NT2/D1 (cell line): Measurements from ENCODE around the gene COLQ.

ENCODE experiments used
- DNase-seq: peaks from one replicate; pipeline ENCODE4 v3.0.0-alpha.2; 2011; ENCODE audit warnings: low read depth, low spot score
- H3K27me3 ChIP-seq: 2 replicates; pipeline ENCODE4 v1.6.0; 2011; ENCODE audit warnings: mild to moderate bottlenecking; ENCODE audit not compliant: insufficient read length, insufficient read depth
- H3K36me3 ChIP-seq: 2 replicates; pipeline ENCODE4 v1.6.1; 2011; ENCODE audit warnings: mild to moderate bottlenecking, low read length, mixed read lengths; ENCODE audit not compliant: insufficient read depth, insufficient read length
- H3K4me1 ChIP-seq: 2 replicates; pipeline ENCODE4 v1.5.1; 2011; ENCODE audit not compliant: insufficient read depth, insufficient read length
- H3K4me3 ChIP-seq: 2 replicates; pipeline ENCODE4 v1.5.1; 2011; ENCODE audit warnings: low read depth; ENCODE audit not compliant: insufficient read length
- H3K9ac ChIP-seq: 2 replicates; pipeline ENCODE4 v1.6.0; 2011; ENCODE audit warnings: low read depth; ENCODE audit not compliant: insufficient read length
- H3K9me3 ChIP-seq: 2 replicates; pipeline ENCODE4 v1.5.1; 2011; ENCODE audit warnings: mild to moderate bottlenecking, low read length; ENCODE audit not compliant: insufficient read depth
- SUZ12 ChIP-seq: IDR thresholded peaks from 2 replicates; pipeline ENCODE4 v1.6.1; 2011; ENCODE audit not compliant: insufficient read length, insufficient read depth; ENCODE audit errors: extremely low read depth
- YY1 ChIP-seq: IDR thresholded peaks from 2 replicates; pipeline ENCODE4 v1.6.1; 2011; ENCODE audit not compliant: insufficient read length, insufficient read depth
- ZNF274 ChIP-seq: IDR thresholded peaks from 2 replicates; pipeline ENCODE4 v1.6.1; 2011; ENCODE audit warnings: mild to moderate bottlenecking, low read depth, low read length

The COLQ gene

DNA sequence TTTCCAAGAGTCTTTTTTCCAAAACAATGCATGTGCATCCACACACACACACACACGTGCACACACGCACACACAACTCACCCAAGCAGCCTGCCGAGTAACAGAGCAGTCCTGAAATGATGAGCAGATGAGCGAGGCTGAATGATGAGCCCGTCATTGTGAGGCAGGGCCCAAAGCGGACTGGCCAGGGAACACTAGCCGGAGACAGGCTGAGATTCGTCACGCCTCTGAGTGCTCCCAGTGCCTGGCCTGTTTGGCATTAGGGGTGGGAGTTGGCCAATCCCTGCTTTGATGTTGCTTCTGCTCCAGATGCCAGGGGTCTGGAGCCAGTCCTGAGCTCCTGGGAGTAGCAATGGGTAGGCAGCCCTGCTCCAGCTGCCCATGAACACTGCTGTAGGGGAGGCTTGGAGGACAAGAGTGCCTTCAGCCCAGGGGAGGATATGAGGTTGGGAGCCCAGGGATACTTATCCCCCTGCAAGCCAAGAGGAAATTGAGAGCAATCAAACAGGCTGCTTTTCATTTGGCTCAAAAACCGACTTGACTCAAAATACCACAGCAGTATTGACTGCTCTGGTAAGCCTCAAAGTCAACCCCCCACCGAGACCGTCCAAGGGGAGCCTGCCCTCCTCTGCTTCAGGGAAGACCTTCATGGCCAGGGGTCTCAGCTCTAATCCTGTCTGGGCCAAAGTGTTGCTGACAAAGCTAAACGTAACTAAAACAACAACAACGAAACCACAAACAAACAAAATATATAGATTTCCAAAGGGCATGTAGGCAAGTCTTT lies 22.9 kb downstream of the COLQ start:
- no peak for DNase-seq
- TF ChIP-seq YY1 (no peak), ZNF274 (no peak), SUZ12 (no peak)
- H3K9me3 ChIP-seq, result no peaks in the 10 kb centered on the region
- no peaks in the 10 kb centered on the region for H3K36me3 ChIP-seq
- H3K4me3 ChIP-seq, result no peak overlapping the region
- peak overlapping the region; percentile 34 for H3K9ac ChIP-seq
- no peaks in the 10 kb centered on the region for H3K27me3 ChIP-seq
- peaks cover 11% of the 10 kb centered on the region for H3K4me1 ChIP-seq

DNA sequence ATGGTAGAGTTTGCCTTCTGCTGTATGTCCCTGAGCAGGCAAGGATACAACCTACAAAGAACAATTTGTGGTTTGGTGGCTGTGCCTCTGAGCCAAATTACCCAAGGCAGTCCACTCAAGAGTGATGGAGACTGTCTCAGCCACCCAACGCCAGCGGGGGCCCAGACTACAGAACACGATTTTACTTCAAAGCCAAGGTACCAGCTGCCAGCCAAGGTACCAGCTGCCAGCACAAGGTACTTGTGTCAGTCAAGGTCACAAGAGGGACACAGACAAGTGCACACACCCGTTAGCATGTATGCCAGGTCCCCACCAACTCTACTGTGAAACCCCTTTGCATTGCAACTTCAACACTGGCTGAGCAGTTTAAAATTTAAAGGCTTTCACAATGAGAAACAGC lies 23.5 kb downstream of the COLQ start:
- H3K4me3 ChIP-seq, result no peak overlapping the region
- H3K36me3 ChIP-seq, result no peaks in the 10 kb centered on the region
- no peaks in the 10 kb centered on the region for H3K9me3 ChIP-seq
- TF ChIP-seq ZNF274 (no peak), SUZ12 (no peak), YY1 (no peak)
- H3K27me3 ChIP-seq, result no peaks in the 10 kb centered on the region
- H3K4me1 ChIP-seq, result peaks cover 13% of the 10 kb centered on the region
- DNase-seq, result no peak
- no peak overlapping the region for H3K9ac ChIP-seq

DNA sequence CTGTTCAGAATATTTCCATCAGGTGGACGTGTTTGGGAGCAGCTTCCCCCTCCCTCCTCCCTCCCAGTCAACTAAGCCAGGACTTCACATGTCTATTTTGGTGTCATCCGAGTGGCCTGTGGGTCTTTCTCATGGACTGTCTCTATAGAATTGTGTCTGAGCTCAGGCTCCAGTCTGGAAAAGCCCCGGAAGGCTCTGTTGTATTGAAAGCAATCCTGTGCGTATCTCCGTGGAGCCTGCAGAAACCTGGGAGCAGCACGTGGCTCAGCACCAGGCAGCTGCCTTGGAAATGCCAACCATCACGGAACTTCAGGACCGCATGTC lies 25.2 kb downstream of the COLQ start:
- H3K27me3 ChIP-seq, result no peaks in the 10 kb centered on the region

DNA sequence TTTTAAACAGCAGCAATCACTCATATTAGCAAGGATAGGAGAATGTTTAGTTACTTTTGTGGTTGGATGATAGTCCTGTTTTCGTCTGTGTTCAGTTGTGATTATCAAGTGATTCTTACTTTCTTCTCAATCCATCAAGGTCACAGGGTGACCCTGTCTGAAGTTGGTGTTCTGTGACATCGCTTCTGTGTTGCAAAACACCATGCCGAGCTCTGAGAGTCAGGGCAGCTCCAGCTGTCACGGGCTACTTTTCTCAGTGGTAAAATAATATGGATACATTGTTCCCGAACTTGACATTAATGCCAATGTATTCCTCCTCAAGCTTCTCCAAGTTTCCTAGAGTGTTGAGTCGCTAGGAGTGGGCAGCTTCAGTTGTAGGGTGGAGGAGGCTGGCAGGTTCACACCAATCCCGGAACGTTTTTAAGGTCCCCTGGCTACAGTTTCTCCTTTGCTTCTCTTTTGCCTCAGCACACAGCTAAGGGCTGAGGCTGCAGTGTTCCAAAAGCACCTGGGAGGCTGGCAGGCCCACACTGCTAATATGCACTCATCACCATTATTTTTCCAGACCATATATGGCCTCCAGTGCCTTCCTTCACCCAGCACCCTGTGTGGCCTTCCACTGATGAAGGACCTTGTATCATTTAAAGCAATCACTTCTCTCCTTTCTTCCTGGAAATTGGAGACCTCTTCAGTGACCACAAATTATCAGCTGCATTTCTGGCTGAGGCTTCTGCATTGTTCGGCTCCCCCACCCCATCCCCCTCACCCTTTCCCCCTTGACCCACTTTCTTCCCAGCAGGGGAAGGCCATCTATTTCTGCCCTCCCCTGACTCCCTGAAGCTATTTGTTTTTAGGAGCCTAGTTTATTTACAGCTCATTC lies 25.8 kb downstream of the COLQ start:
- no peak overlapping the region for H3K4me3 ChIP-seq
- H3K9me3 ChIP-seq, result no peaks in the 10 kb centered on the region
- no peaks in the 10 kb centered on the region for H3K36me3 ChIP-seq
- peak overlapping the region; percentile 27 for H3K9ac ChIP-seq
- peaks cover 13% of the 10 kb centered on the region for H3K4me1 ChIP-seq
- no peaks in the 10 kb centered on the region for H3K27me3 ChIP-seq
- TF ChIP-seq ZNF274, result no peak
- TF ChIP-seq SUZ12, result no peak
- no peak for TF ChIP-seq YY1
- DNase-seq, result no peak

More for the DNA sequence above, 25.2 kb downstream of the COLQ start:
- Histone ChIP-seq H3K4me3 (no peak overlapping the region), H3K9ac (no peak overlapping the region), H3K9me3 (no peaks in the 10 kb centered on the region), H3K4me1 (peaks cover 13% of the 10 kb centered on the region), H3K36me3 (no peaks in the 10 kb centered on the region)
- no peak for DNase-seq
- TF ChIP-seq SUZ12, result no peak
- TF ChIP-seq ZNF274, result no peak
- TF ChIP-seq YY1, result no peak

DNA sequence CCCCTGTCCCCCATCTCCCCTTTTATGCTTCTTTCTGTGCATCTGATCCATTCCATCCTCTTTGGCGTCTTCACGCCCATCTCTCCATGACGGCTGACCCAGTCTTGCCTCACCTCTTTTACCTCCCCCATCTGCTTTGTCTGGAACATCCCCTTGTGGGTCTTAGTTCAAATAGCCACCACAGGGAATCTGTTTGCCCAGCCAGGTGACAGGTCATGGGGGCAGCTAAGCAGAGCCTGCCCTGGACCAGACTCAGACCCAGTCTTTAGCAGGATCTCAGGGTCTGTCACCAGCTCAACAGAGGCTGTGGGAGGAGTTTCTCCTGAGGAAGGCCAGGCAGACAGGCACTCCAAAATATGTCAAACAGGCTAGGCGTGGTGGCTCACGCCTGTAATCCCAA lies 28.1 kb downstream of the COLQ start:
- Histone ChIP-seq H3K4me3 (no peak overlapping the region), H3K4me1 (peaks cover 10% of the 10 kb centered on the region), H3K27me3 (no peaks in the 10 kb centered on the region), H3K36me3 (no peaks in the 10 kb centered on the region), H3K9me3 (no peaks in the 10 kb centered on the region), H3K9ac (no peak overlapping the region)
- DNase-seq, result no peak
- TF ChIP-seq ZNF274 (no peak), YY1 (no peak), SUZ12 (no peak)

DNA sequence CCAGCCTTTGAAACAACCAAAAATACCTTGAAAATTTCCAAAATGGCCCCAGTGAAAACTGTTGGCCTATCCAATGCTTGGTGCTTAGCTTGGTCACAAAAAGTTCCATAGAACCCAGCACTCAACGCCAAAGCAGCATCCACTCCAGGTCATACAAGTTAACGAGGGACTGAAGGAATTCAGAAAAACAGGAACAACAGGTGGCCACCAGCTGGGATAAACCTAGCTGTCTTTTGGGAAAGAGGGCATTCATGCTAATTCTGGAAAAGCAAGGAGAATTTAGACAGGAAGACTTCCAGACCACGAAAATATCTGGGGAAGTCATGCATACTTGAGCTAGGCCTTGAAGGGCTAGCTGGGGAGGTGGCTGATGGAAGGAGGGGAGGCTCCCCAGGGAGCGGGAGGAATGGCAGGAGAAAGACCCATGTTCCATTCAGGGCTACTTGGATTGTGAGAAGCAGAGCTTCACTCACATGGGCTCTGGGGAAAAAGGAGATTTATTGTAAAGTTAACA lies 28.6 kb downstream of the COLQ start:
- H3K9ac ChIP-seq, result no peak overlapping the region
- DNase-seq, result no peak

DNA sequence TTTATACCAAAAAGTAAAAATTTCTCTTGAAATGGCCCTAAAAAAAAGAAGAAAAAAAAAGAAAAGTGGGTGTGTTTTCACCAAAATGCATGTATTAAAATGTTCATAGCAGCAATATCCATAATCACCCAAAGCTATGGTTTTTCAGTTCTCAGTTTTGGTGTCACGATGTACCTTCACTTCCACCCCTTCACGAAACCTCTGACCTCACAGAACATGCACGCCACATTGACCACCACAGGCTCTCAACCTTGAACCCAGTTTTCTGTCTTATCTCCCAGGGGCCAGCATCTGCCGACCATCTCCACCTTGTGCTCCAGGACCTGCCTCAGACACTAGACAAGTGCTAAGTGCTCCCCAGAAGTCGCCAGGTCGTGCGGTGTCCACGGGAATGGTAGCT lies 30.4 kb downstream of the COLQ start:
- no peaks in the 10 kb centered on the region for H3K9me3 ChIP-seq
- no peak for TF ChIP-seq ZNF274
- no peak for TF ChIP-seq SUZ12
- TF ChIP-seq YY1, result no peak
- H3K27me3 ChIP-seq, result no peaks in the 10 kb centered on the region
- no peak overlapping the region for H3K4me3 ChIP-seq
- no peak overlapping the region for H3K9ac ChIP-seq
- DNase-seq, result no peak
- H3K4me1 ChIP-seq, result peaks cover 5% of the 10 kb centered on the region
- no peaks in the 10 kb centered on the region for H3K36me3 ChIP-seq

More for the DNA sequence above, 28.6 kb downstream of the COLQ start:
- no peak for TF ChIP-seq YY1
- H3K9me3 ChIP-seq, result no peaks in the 10 kb centered on the region
- no peaks in the 10 kb centered on the region for H3K36me3 ChIP-seq
- peaks cover 6% of the 10 kb centered on the region for H3K4me1 ChIP-seq
- H3K4me3 ChIP-seq, result no peak overlapping the region
- no peaks in the 10 kb centered on the region for H3K27me3 ChIP-seq
